GM18520 (cell line): ENCODE data around the gene GFRA3.
"Not testable (repeated sequence)": the region's sequence is repeated elsewhere in the genome, so short reads cannot be mapped to it uniquely, and the experiment has no call there.

Experiments used
- ATAC-seq: cut with Tn5 transposase; IDR thresholded peaks from one replicate; pipeline ENCODE4 v1.9.1; 2021; ENCODE audit not compliant: unreplicated experiment

Gene GFRA3

GRCh38 chr5:138274189-138274853 lies at the start of gene GFRA3:
Gene GFRA3 (minus strand): TSS chr5:138274621. CDS start chr5:138274424, 197 bp downstream.
- no peak for ATAC-seq

- not testable (repeated sequence) for ATAC-seq
Observed at GRCh38 chr5:138318211-138318610, 43.8 kb upstream of the GFRA3 start.

GRCh38 chr5:138316355-138316754 lies 41.9 kb upstream of the GFRA3 start:
- ATAC-seq: no peak

GRCh38 chr5:138315751-138316278 lies 41.4 kb upstream of the GFRA3 start:
- no peak for ATAC-seq

GRCh38 chr5:138305797-138306196 lies 31.4 kb upstream of the GFRA3 start:
- no peak for ATAC-seq

DNA sequence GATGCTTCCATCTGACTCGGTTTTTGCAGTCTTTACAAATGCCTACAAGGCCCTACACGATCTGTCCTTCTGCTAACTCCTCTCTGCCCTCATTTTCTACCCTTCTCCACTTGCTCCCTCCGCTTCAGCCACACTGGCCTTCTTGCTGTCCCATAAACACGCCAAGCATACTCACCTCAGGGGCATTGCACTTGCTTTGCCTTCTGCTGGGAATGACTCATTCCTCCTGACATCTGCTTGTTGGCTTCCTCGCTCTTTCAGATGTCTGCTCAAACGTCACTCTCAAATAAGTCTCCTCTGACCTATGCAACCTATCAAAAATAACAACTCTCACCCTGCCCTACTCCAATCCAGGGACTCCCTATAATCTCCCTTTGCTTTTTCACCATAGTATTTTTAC lies 29.0 kb upstream of the GFRA3 start:
- ATAC-seq: no peak

DNA sequence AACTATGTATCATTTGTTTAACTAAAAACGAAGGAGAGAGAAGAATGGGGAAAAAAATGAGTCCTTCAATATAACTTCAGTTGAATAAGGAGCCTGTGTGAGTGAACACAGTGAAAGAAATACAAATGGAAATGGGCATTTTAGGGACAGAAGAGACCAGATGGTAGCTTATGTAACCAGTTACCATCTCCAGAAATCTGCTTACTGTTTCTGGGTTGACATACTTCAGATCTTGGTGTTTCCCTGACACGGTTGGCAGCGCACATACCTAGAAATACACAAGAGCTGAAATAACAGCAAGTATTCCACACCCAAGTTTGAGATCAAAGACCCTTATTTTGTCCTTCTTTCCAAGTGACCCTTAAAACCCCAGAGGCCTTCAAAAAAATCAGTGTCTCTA lies 14.9 kb upstream of the GFRA3 start:
- no peak for ATAC-seq

- ATAC-seq: no peak
Observed at GRCh38 chr5:138287246-138287645, 12.8 kb upstream of the GFRA3 start.

- ATAC-seq: no peak
Observed at GRCh38 chr5:138282920-138283742, 8.7 kb upstream of the GFRA3 start.

DNA sequence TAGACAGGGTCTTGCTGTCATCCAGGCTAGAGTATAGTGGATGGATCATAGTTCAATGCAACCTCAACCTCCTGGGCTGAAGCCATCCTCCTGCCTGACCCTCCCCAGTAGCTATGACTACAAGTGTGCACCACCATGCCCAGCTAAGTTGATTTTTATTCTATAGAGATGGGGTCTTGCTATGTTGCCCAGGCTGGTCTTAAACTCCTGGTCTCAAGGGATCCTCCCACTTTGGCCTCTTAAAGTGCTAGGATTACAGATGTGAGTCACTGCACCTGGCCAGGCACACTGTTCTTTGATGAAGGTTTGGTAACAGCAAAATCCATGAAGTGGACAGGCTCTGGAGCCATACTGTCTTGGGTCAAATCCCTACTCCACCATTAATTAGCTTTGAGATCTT lies 6.5 kb upstream of the GFRA3 start:
- no peak for ATAC-seq

GRCh38 chr5:138276402-138277054 lies 2.1 kb upstream of the GFRA3 start:
- no peak for ATAC-seq

- ATAC-seq: no peak
Observed at GRCh38 chr5:138275895-138276294, 1.5 kb upstream of the GFRA3 start.

GRCh38 chr5:138275379-138275782 lies 960 bp upstream of the GFRA3 start:
- ATAC-seq: no peak

- ATAC-seq: no peak
Observed at GRCh38 chr5:138273834-138274188, 610 bp downstream of the GFRA3 start.

GRCh38 chr5:138272681-138273080 lies 1.7 kb downstream of the GFRA3 start:
- no peak for ATAC-seq

DNA sequence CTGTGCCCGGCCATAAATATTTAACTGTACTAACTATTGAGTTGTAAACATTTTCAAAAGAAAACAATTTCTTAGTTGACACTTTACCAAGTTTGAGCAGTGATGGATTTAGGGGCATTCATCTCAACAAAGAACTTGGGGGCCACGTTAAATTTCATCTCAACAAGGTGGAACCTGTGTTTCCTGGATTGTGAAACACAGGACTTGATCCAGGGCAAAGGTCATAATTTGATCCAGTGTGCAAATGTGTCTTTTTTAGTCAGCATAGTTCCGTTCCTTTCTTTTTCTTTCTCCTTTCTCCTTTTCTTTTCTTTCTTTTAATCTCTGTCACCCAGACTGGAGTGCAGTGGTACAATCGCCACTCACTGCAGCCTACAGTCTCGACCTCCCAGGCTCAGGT lies 3.1 kb downstream of the GFRA3 start:
- no peak for ATAC-seq

DNA sequence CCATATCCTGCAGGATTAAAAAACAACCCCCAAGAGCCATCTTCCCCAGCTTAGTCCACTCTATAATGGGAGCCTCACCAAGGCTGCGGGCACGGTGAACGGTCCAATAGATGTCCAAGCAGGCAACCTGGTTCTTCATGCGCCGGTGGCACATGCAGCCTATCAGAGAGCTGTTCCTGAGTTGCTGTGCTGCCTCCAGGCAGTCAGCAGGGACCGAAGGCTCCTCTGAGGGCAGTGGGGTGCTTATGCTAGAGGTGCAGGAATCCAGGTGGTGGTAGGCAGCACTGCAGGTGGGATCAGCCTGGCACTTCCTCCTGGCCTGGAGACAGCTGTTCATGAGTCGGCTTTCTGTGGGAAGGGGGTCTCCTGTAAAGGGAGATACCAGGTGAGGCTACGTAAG lies 10.2 kb downstream of the GFRA3 start:
- ATAC-seq: no peak

DNA sequence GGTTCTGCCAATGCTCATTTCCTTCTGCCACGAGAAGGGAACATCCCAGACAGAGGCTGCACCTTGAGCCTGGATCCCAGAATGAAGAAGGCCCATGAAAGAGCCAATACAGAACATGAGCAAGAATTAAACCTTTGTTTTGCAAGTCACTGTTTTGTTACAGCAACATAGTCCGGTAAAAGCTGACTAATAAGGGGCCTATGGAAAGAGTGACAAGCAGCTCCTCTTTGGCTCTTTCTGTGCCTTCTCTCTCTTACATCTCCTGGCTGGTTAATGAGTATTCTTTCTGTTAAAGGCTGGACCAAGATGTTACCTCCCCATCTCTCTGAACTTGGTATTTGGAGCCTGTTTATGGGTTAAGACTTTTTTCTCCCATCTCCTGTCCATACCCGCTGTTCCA lies 10.8 kb downstream of the GFRA3 start:
- no peak for ATAC-seq

GRCh38 chr5:138258704-138259292 lies 15.6 kb downstream of the GFRA3 start:
- ATAC-seq: no peak

GRCh38 chr5:138257583-138257982 lies 16.8 kb downstream of the GFRA3 start:
- no peak for ATAC-seq

DNA sequence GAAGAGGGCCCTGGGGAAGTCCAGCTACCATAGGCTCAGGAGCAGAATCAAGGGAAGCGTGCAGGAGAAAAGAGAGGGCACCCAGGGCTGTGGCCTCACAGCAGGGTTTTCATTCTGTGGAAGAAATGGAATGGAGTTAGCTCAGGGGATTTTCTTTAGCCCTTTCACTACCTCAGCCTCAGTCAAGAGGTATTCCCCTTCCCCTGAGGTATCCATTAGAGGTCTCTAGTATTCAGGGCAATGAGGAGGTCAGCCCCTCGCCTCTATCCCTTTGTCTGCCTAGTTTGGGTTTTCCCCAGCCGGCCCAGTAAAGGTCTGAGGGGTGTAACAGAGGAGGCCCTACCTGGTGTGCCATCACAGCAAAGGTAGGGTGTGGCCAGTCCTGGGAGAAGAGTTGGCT lies 21.5 kb downstream of the GFRA3 start:
- no peak for ATAC-seq
